K562 (cell line): ENCODE measurements around the gene MEST. TPM values are rescaled to one million over a fixed set of nuclear protein-coding genes. Genes with fewer than 3 reads are reported as not detected.

ENCODE experiments used
- ATAC-seq: fragments of 200-7000 bp; cut with Tn5 transposase; 3 replicates; pipeline ENCODE4 v1.9.1; 2020; ENCODE audit warnings: moderate library complexity
- BruUV-seq: library from RNA; stranded (reverse); fragments of 400-500 nt; replicated peaks from 2 replicates; lab custom pipeline; 2021; lab: Mats Ljungman, UMichigan
- CTCF ChIA-PET: fragments of 300-600 bp; formaldehyde crosslinking; extraction: SDS; loops from one replicate; lab custom pipeline; 2021; ENCODE audit warnings: low intra/inter-chr PET ratio; lab: Yijun Ruan, JAX
- POLR2A ChIA-PET: fragments of 300-600, 350-650 bp; sonication (Branson Sonifier 250); formaldehyde crosslinking; extraction: SDS; loops from one replicate; lab custom pipeline; 2021; ENCODE audit warnings: antibody characterized with exemption, inconsistent platforms; lab: Yijun Ruan, JAX
- DNase-seq, 4 experiments: peaks; one replicate each; pipeline versions ENCODE4 v3.0.0 to v3.0.0-alpha.2; 2011 to 2018; ENCODE audit warnings: low spot score in 3 of 4, mixed read lengths in 3 of 4; ENCODE audit errors: extremely low read depth in 1 of 4
- FAIRE-seq: peaks from 2 replicates; lab custom pipeline; 2011; peaks lifted over from hg19 to GRCh38; lab: Jason Lieb, UNC
- H2AFZ ChIP-seq: 2 replicates; pipeline ENCODE4 v1.6.0; 2011; ENCODE audit warnings: low read depth, low read length, control low read depth, inconsistent platforms
- H3K27ac ChIP-seq: fragments of 200-600 bp; 3 replicates; pipeline ENCODE4 v1.8.0; 2011; ENCODE audit warnings: low read depth, mild to moderate bottlenecking, control low read depth, inconsistent platforms, low read length, moderate library complexity, mixed read lengths; ENCODE audit errors: extremely low read depth
- H3K27me3 ChIP-seq, 2 experiments: fragments of 300-600 bp in 1 of 2; 2 replicates in 1 of 2; 3 replicates in 1 of 2; pipeline versions ENCODE4 v1.6.0 to v1.8.0; 2011; ENCODE audit warnings: inconsistent platforms in 2 of 2, low read length in 2 of 2, mild to moderate bottlenecking in 1 of 2, mixed read lengths in 1 of 2, moderate library complexity in 1 of 2; ENCODE audit not compliant: control insufficient read depth in 2 of 2, insufficient read depth in 2 of 2
- H3K36me3 ChIP-seq: fragments of 300-600 bp; 3 replicates; pipeline ENCODE4 v1.8.0; 2011; ENCODE audit warnings: mild to moderate bottlenecking, low read length, inconsistent platforms; ENCODE audit not compliant: control insufficient read depth, insufficient read depth
- H3K4me1 ChIP-seq, 2 experiments: fragments of 200-600 bp in 1 of 2; replicated peaks in 1 of 2; 2 replicates in 1 of 2; 3 replicates in 1 of 2; pipeline versions ENCODE4 v1.5.1 to v1.8.0; 2011; ENCODE audit warnings: inconsistent platforms in 2 of 2, low read length in 2 of 2, mild to moderate bottlenecking in 1 of 2, mixed read lengths in 1 of 2, moderate library complexity in 1 of 2; ENCODE audit not compliant: control insufficient read depth in 2 of 2, insufficient read depth in 2 of 2
- H3K4me2 ChIP-seq: 2 replicates; pipeline ENCODE4 v1.6.1; 2011; ENCODE audit warnings: low read length, control low read depth, inconsistent platforms, mixed read lengths; ENCODE audit not compliant: insufficient read depth
- H3K4me3 ChIP-seq: fragments of 200-600 bp; sonication (generic), shearing (Covaris generic); 2 replicates; pipeline ENCODE4 v1.5.1; 2016; ENCODE audit warnings: control low read depth, inconsistent platforms
- H3K79me2 ChIP-seq: fragments of 200-600 bp; 3 replicates; pipeline ENCODE4 v1.8.0; 2011; ENCODE audit warnings: low read length, inconsistent platforms; ENCODE audit not compliant: control insufficient read depth, insufficient read depth
- H3K9ac ChIP-seq, 2 experiments: 2 replicates each; pipeline versions ENCODE4 v1.6.0 to v1.6.1; 2011; ENCODE audit warnings: low read depth in 2 of 2, low read length in 2 of 2, control low read depth in 1 of 2, inconsistent platforms in 1 of 2, mild to moderate bottlenecking in 1 of 2, mixed read lengths in 1 of 2; ENCODE audit not compliant: insufficient read depth in 1 of 2
- H3K9me1 ChIP-seq: one replicate; pipeline ENCODE4 v1.6.0; 2011; ENCODE audit warnings: inconsistent platforms, mild to moderate bottlenecking, low read length, moderate library complexity; ENCODE audit not compliant: control insufficient read depth, insufficient read depth
- H3K9me3 ChIP-seq: replicated peaks from 2 replicates; pipeline ENCODE4 v1.5.1; 2011; ENCODE audit warnings: low read depth, low read length, inconsistent platforms; ENCODE audit not compliant: control insufficient read depth, insufficient read depth
- H4K20me1 ChIP-seq: replicated peaks from 2 replicates; pipeline ENCODE4 v1.6.1; 2011; ENCODE audit warnings: low read length, inconsistent platforms, mixed read lengths; ENCODE audit not compliant: control insufficient read depth, insufficient read depth
- ATF1 ChIP-seq, 2 experiments: fragments of 450-650 bp in 1 of 2; IDR thresholded peaks; 2 replicates each; pipeline ENCODE4 v1.6.1; 2016; ENCODE audit warnings: missing compliant biosample characterization in 1 of 2, missing genetic modification characterization in 1 of 2
- NFATC3 ChIP-seq: fragments of 450-650 bp; IDR thresholded peaks from 2 replicates; pipeline ENCODE4 v1.6.1; 2017; ENCODE audit warnings: mild to moderate bottlenecking
- RFX7 ChIP-seq: fragments of 250-450 bp; sonication (Bioruptor Pico); IDR thresholded peaks from 2 replicates; pipeline ENCODE4 v1.5.1; 2021; ENCODE audit warnings: mild to moderate bottlenecking
- WHSC1 ChIP-seq: IDR thresholded peaks from one replicate; pipeline ENCODE4 v1.6.1; 2012; ENCODE audit warnings: low read length, control low read depth, inconsistent platforms
- ZNF134 ChIP-seq: fragments of 250-450 bp; sonication (Bioruptor Pico); conservative IDR thresholded peaks from 2 replicates; pipeline ENCODE4 v1.4.0; 2020
- ZNF274 ChIP-seq: IDR thresholded peaks from 2 replicates; pipeline ENCODE4 v1.6.1; 2011; ENCODE audit warnings: low read depth, mild to moderate bottlenecking, low read length, moderate library complexity, borderline replicate concordance
- ZNF277 ChIP-seq: fragments of 250-450 bp; sonication (Bioruptor Pico); IDR thresholded peaks from 2 replicates; pipeline ENCODE4 v1.8.0; 2022; ENCODE audit warnings: inconsistent platforms, mild to moderate bottlenecking, moderate library complexity, borderline replicate concordance
- ZNF407 ChIP-seq: fragments of 450-650 bp; IDR thresholded peaks from 2 replicates; pipeline ENCODE4 v1.6.1; 2016; ENCODE audit warnings: low read depth
- ZNF511 ChIP-seq: sonication (generic); formaldehyde crosslinking; IDR thresholded peaks from 2 replicates; pipeline ENCODE4 v1.8.0; 2022; ENCODE audit warnings: mild to moderate bottlenecking, missing genetic modification reagents
- WGBS: fragments of 100-300 bp; shearing (Covaris generic); methylation state at CpG from one replicate; pipeline ENCODE4 v1.1.6; 2016; ENCODE audit warnings: low coverage, mixed read lengths; ENCODE audit not compliant: insufficient coverage; ENCODE audit errors: missing lambda C conversion rate; 5-methylcytosine and 5-hydroxymethylcytosine counted together
- in situ Hi-C: fragments of 300-500 bp; cut with MboI; formaldehyde crosslinking; loops from 4 replicates; pipeline ENCODE4 v1.15.0; 2018; ENCODE audit warnings: inconsistent platforms, mixed read lengths
- intact Hi-C: fragments of 100-400 bp; cut with micrococcal nuclease; formaldehyde crosslinking; loops from 2 replicates; pipeline ENCODE4 v1.14.2; 2022
- polyA plus RNA-seq, 8 experiments: library from polyadenylated mRNA; depleted of rRNA in 4 of 8; stranded (reverse) in 5 of 8; unstranded in 3 of 8; fragments of >200 nt; fragmentation: Nextera tagmentation in 2 of 8; fragmentation: Illumina TruSeq in 1 of 8; extraction: Ambion mirVana in 2 of 8; extraction: Trizol in 1 of 8; gene quantifications; 2 replicates each; pipeline versions ENCODE4 v1.2.1 to v1.2.3, GENCODE V29; 2011 to 2014; ENCODE audit warnings: inconsistent platforms in 1 of 8, missing spikeins in 1 of 8
- total RNA-seq, 7 experiments: library from RNA; depleted of rRNA in 6 of 7; stranded (reverse); fragments of >200 nt in 6 of 7; fragmentation: Illumina TruSeq in 2 of 7; extraction: Trizol in 2 of 7; gene quantifications; 2 replicates each; pipeline versions ENCODE4 v1.2.1 to v1.2.3, GENCODE V29; 2011 to 2021; ENCODE audit warnings: low replicate concordance in 1 of 7

MEST gene
- total and polyA plus RNA-seq, 9 of the 15 experiments (the other 6 are each of a cell fraction or from before 2014, with no cell fraction given) = 0.04 to 0.74 (median 0.36) TPM; not detected in 1

- H3K36me3 ChIP-seq = peaks cover 4% of the 10 kb centered on the region; the same call in 2 of the 3 replicates
- no peaks in the 10 kb centered on the region for H3K9me1 ChIP-seq
- no peak for DNase-seq
- CTCF ChIA-PET = no interaction called here
- FAIRE-seq = no peak
- no peak overlapping the region for H3K9ac ChIP-seq
- H3K4me3 ChIP-seq = no peak overlapping the region
- POLR2A ChIA-PET = interaction anchor here (1.0 kb wide), 1 partner anchor 9 kb away, joined by 6 read pairs; no protein-coding TSS in a partner anchor
- no peak overlapping the region for H3K27ac ChIP-seq
- no peaks in the 10 kb centered on the region for H3K79me2 ChIP-seq
- no peak overlapping the region for H3K4me2 ChIP-seq
- BruUV-seq = no TSS peak
- 75% methylated on average over 1 of the region's 1 CpG for WGBS
- H4K20me1 ChIP-seq = no peaks in the 10 kb centered on the region
- TF ChIP-seq WHSC1 (no peak), ZNF134 (CRISPR knock-in tag) (no peak), NFATC3 (no peak), ZNF511 (no peak), RFX7 (CRISPR knock-in tag) (no peak), ZNF274 (no peak), ATF1 (CRISPR knock-in tag; IDR thresholded peaks at IDR 0.05) (no peak), ATF1 (tag; IDR thresholded peaks at IDR 0.05) (no peak), ZNF407 (no peak), ZNF277 (no peak)
- H3K27me3 ChIP-seq = no peaks in the 10 kb centered on the region
- no peak for ATAC-seq
- H2AFZ ChIP-seq = no peak overlapping the region
- H3K9me3 ChIP-seq = no peaks in the 10 kb centered on the region
- H3K4me1 ChIP-seq = no peaks in the 10 kb centered on the region
- in situ Hi-C loops (no loop called here), intact Hi-C loops (no loop called here)
Observed at GRCh38 chr7:130513447-130513846, 21.6 kb downstream of the MEST start.
